A673 (cell line): ENCODE measurements around the gene TRAPPC12.

Source experiments
- EZH2 ChIP-seq: fragments of 200-600 bp; sonication (generic); IDR thresholded peaks from 2 replicates; pipeline ENCODE4 v1.6.1; 2017; ENCODE audit warnings: borderline replicate concordance, low read depth, mild to moderate bottlenecking, mixed read lengths, antibody characterized with exemption, low read length; ENCODE audit not compliant: poor library complexity, severe bottlenecking
- TF ChIP-seq, protein P1 (sequence below): fragments of 300-800, 200-600 bp; sonication (generic); conservative IDR thresholded peaks from 2 replicates; pipeline ENCODE4 v1.5.1; 2017; ENCODE audit warnings: low read depth, mild to moderate bottlenecking, antibody characterized with exemption, low read length, moderate library complexity, mixed read lengths

DNA sequence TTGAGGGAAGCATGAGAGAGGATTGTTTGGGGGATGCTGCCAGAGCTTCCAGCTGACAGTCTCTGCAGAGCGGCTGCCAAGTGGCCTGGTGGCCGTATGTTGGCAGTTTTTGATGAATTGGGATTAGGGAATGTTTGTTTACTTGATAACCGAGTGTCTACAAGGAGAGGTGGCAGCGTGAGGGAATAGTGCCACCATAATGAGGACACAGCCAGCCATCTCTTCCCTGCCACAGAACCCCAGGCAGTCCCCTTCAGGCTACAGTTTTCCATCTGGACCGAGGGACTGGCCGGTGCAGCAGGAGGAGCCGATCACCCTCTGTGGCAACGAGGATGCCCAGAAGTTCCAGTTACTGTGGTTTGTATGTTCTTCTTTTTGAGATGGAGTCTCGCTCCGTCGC lies 55.2 kb downstream of the TRAPPC12 start:
- TF ChIP-seq, protein P1, sequence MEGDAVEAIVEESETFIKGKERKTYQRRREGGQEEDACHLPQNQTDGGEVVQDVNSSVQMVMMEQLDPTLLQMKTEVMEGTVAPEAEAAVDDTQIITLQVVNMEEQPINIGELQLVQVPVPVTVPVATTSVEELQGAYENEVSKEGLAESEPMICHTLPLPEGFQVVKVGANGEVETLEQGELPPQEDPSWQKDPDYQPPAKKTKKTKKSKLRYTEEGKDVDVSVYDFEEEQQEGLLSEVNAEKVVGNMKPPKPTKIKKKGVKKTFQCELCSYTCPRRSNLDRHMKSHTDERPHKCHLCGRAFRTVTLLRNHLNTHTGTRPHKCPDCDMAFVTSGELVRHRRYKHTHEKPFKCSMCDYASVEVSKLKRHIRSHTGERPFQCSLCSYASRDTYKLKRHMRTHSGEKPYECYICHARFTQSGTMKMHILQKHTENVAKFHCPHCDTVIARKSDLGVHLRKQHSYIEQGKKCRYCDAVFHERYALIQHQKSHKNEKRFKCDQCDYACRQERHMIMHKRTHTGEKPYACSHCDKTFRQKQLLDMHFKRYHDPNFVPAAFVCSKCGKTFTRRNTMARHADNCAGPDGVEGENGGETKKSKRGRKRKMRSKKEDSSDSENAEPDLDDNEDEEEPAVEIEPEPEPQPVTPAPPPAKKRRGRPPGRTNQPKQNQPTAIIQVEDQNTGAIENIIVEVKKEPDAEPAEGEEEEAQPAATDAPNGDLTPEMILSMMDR, result no peak
- no peak for TF ChIP-seq EZH2
